ENCODE measurements around the gene LYSMD2. TPM values are rescaled to one million over a fixed set of nuclear protein-coding genes. Genes with fewer than 3 reads are reported as not detected.

The LYSMD2 gene, protein sequence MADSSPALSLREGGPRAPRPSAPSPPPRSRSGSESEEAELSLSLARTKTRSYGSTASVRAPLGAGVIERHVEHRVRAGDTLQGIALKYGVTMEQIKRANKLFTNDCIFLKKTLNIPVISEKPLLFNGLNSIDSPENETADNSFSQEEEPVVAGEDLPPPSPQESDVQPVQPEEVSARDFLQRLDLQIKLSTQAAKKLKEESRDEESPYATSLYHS
- 2.2 and 3.3 TPM in 2 replicates for total RNA-seq

DNA sequence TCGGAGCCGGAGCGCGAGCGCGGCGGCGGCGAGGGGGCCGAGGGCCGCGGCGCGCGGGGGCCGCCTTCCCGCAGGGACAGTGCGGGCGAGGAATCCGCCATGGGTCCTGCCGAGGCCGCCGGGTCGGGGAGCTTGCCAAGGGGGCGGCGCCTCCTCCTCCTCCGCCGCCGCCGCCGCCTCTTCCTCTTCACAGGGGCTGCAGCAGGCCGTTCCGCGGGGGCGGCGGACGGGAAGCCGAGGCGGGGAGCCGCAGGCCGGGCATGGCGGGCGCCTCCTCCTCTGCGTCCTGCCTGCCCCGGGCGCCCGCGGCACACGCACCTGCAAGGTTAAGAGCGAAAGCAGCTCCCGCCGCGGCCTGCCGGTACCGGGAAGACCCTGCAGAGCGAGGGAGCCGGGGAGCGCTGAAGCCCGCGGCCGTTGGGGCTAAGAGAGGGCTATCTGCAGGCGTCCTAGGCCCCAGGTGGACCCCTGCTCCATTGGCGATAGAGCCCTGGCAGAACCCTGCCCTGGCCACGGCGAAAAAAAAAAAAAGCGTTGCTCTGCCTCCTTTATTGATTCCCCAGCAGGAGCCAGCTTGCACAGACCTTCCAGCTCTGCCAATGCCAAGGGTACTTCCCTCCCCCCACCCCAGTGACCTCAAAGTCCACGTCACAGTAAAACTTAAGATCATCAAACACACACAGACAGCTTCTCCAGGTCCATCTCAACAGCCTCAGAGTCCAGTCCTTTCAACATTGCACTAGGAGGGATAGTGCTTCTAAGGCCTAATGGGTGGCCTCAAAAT lies at the start of gene LYSMD2:
Gene LYSMD2, minus strand, starts transcription at position 134 of the 784 bp plus-strand sequence. Its CDS starts 33 bp downstream, at position 101.

DNA sequence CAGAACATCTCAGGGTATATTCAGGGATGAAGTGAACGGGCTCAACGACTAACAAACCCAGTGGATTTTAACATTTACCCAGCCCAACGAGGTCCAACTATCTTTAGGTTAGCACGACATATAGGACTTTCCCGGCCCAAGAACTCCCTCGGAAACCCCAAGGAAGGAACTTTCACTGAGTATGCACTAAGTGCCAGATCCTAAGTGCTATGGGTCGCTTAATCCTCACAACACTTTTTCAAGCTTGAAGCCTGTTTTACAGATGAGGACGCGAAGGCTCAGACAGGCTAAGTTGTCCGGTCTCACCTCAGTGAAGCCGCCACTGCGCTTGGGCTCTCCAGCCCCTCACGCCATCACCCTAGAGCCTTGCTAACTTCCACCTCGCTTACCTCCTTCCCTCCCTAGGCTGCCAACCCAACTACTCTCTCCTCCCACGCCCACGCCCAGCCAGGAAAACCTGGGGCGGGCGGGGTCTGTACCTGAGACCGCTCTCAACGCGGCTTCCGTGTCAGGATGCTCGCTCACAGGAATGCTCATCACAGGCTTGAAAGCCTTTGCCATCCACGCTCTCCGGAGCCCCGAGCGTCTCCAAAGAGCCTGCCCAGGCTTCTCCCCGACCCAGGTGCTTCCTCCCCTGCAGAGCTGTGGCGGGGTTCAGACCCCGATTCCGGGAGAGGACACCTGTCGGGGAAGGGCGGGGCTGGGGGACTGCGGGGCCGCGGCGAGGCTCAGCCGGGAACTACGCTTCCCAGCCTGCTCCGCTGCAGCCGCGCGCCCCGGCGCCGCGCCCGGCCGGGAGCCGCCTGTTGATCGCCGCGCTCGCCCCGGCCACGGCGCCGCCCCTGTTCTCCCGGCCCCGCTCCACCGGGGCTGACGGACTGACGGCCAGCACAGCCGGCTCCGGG lies 13.6 kb upstream of the LYSMD2 start, which contains the start of gene TMOD2:
Gene TMOD2, plus strand, starts transcription at position 806 of the 905 bp plus-strand sequence. CDS start 14,845 bp downstream, outside the sequence.

DNA sequence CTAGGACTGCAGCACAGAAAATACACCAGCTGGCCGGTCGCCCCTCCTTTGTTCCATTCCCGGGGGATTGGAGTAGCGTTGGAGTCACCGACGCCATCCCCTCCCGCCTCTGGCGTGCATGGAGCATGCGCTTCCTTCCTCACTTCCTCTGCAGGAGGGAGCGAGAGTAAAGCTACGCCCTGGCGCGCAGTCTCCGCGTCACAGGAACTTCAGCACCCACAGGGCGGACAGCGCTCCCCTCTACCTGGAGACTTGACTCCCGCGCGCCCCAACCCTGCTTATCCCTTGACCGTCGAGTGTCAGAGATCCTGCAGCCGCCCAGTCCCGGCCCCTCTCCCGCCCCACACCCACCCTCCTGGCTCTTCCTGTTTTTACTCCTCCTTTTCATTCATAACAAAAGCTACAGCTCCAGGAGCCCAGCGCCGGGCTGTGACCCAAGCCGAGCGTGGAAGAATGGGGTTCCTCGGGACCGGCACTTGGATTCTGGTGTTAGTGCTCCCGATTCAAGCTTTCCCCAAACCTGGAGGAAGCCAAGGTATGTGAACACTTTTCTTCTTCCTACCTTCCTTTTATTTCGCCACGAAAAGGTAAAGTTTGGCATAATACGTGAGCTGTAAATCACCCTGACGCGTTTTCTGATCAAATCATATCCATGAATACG lies 56.0 kb downstream of the LYSMD2 start, which contains the start of gene SCG3:
Gene SCG3, plus strand, starts transcription at position 201 of the 661 bp plus-strand sequence. Its CDS starts 253 bp downstream, at position 454.

Other genes starting within 250 kb of the LYSMD2 start
- 42.7 and 77.5 TPM in 2 replicates for gene DMXL2, start 114.9 kb downstream of the LYSMD2 start, total RNA-seq
- gene SCG3, start 56.2 kb downstream of the LYSMD2 start, total RNA-seq, result not detected in 2 replicates
- 0.66 and 4.2 TPM in 2 replicates for gene TMOD2, start 13.9 kb upstream of the LYSMD2 start, total RNA-seq
- gene TMOD3, start 92.0 kb upstream of the LYSMD2 start, total RNA-seq, result 26.7 and 60.6 TPM in 2 replicates
- 23.6 and 25.8 TPM in 2 replicates for gene LEO1, start 234.1 kb upstream of the LYSMD2 start, total RNA-seq